Stomach (tissue), 9 donors: ENCODE data around the gene CAPN7. TPM values are rescaled to one million over a fixed set of nuclear protein-coding genes. Genes with fewer than 3 reads are reported as not detected.

Experiments
- DNase-seq, 2 donors: peaks; one replicate each; pipeline versions ENCODE4 v3.0.0 to v3.0.0-alpha.2; 2013 to 2019
- H3K27ac ChIP-seq, 5 donors: fragments of 200-600 bp in 4 of 5; sonication (generic) in 4 of 5; one replicate each; pipeline ENCODE4 v1.5.1; 2013 to 2019; ENCODE audit warnings: mild to moderate bottlenecking in 1 of 5, moderate library complexity in 1 of 5
- H3K27me3 ChIP-seq, 3 donors: fragments of 200-600 bp; sonication (generic); one replicate each; pipeline ENCODE4 v1.5.1; 2017 to 2019; ENCODE audit warnings: mixed run types in 1 of 3
- H3K36me3 ChIP-seq, 4 donors: fragments of 200-600 bp; sonication (generic); 1 replicate in 3 of 4; 2 replicates in 1 of 4; pipeline ENCODE4 v1.5.1; 2016 to 2019
- H3K4me1 ChIP-seq, 4 donors: fragments of 200-600 bp; sonication (generic); one replicate each; pipeline ENCODE4 v1.5.1; 2016 to 2019
- H3K4me3 ChIP-seq, 4 donors: fragments of 200-600 bp; sonication (generic) in 3 of 4; one replicate each; pipeline ENCODE4 v1.5.1; 2016 to 2019; ENCODE audit warnings: mild to moderate bottlenecking in 1 of 4
- H3K9me3 ChIP-seq, 4 donors: fragments of 200-600 bp; sonication (generic); one replicate each; pipeline ENCODE4 v1.5.1; 2016 to 2019
- CTCF ChIP-seq, 7 experiments: fragments of 450-650 bp in 4 of 7; fragments of 200-600 bp in 3 of 7; sonication (generic) in 3 of 7; IDR thresholded peaks; one replicate each; pipeline ENCODE4 v1.5.1; 2016 to 2019; ENCODE audit warnings: antibody characterized with exemption in 7 of 7, control low read depth in 2 of 7, mild to moderate bottlenecking in 1 of 7
- EP300 ChIP-seq: sonication (generic); formaldehyde crosslinking; IDR thresholded peaks from one replicate; pipeline ENCODE4 v1.6.1; 2017; ENCODE audit warnings: antibody characterized with exemption
- POLR2A ChIP-seq, 4 donors: fragments of 450-650 bp; IDR thresholded peaks; one replicate each; pipeline ENCODE4 v1.6.1; 2016; ENCODE audit warnings: antibody characterized with exemption in 4 of 4, control low read depth in 2 of 4, mild to moderate bottlenecking in 1 of 4, moderate library complexity in 1 of 4
- POLR2AphosphoS5 ChIP-seq, 3 donors: sonication (generic); formaldehyde crosslinking; IDR thresholded peaks; one replicate each; pipeline ENCODE4 v1.6.1; 2016; ENCODE audit warnings: antibody characterized with exemption in 3 of 3
- WGBS, 5 donors: extraction: QIAGEN DNeasy Blood & Tissue Kit in 3 of 5; methylation state at CpG; one replicate each; pipeline versions ENCODE4 v1.1.5 to v1.1.7; 2013 to 2018; 5-methylcytosine and 5-hydroxymethylcytosine counted together
- intact Hi-C: fragments of 100-400 bp; cut with DNase I; formaldehyde crosslinking; loops from one replicate; pipeline ENCODE4 v1.15.1; 2023; ENCODE audit warnings: low total_unique reads
- polyA plus RNA-seq, 3 donors: library from polyadenylated mRNA; stranded (reverse); fragments of 200-250 nt; gene quantifications; one replicate each; pipeline ENCODE4 v1.2.3, GENCODE V29; 2013
- total RNA-seq, 5 donors: library from RNA; depleted of rRNA; stranded (reverse); fragments of >200 nt; gene quantifications; one replicate each; pipeline versions ENCODE4 v1.1.0 to v1.2.3, GENCODE V29; 2014 to 2016
- donor health status: healthy with polysubstance abuse.
- donor health status: Bipolar disorder and iron deficiency.
- donor health status: healthy.

Gene CAPN7
- total and polyA plus RNA-seq, 8 donors = 7.7 to 483 (median 75.0) TPM

GRCh38 chr3:15290736-15291135 is 84.7 kb downstream of the CAPN7 start:
- no peaks in the 10 kb centered on the region for H3K9me3 ChIP-seq
- H3K4me3 ChIP-seq = no peak overlapping the region
- no peaks in the 10 kb centered on the region for H3K27me3 ChIP-seq
- peak overlapping the region in 4 of 5 donors; percentile 59 to 82 (median 76) for H3K27ac ChIP-seq
- 87 to 91% (median 89%) methylated on average over 3 of the region's 3 CpGs for WGBS, 5 donors
- TF ChIP-seq POLR2AphosphoS5 (IDR thresholded peaks at IDR 0.05) (no peak), POLR2A (IDR thresholded peaks at IDR 0.05) (no peak), CTCF (IDR thresholded peaks at IDR 0.05) (no peak), EP300 (no peak)
- no peaks in the 10 kb centered on the region for H3K36me3 ChIP-seq
- DNase-seq = no peak
- intact Hi-C loops = no loop called here
- H3K4me1 ChIP-seq = peaks cover 17 to 65% (median 29%) of the 10 kb centered on the region in 4 donors

GRCh38 chr3:15291589-15292541 is 85.8 kb downstream of the CAPN7 start:
- Histone ChIP-seq H3K4me3 (no peak overlapping the region), H3K4me1 (peaks cover 17 to 60% (median 29%) of the 10 kb centered on the region in 4 donors), H3K27me3 (no peaks in the 10 kb centered on the region), H3K36me3 (no peaks in the 10 kb centered on the region), H3K27ac (peak overlapping the region; percentile 19 to 82 (median 71)), H3K9me3 (no peaks in the 10 kb centered on the region)
- intact Hi-C loops = no loop called here
- 32 to 52% (median 42%) methylated on average over 6 of the region's 6 CpGs for WGBS, 5 donors
- DNase-seq = peak in 1 of 2 donors; percentile 64
- TF ChIP-seq POLR2AphosphoS5 (IDR thresholded peaks at IDR 0.05) = peak in 1 of 3 donors; percentile 31
- TF ChIP-seq EP300 = no peak

GRCh38 chr3:15292765-15293522 is 86.9 kb downstream of the CAPN7 start:
- 53 to 70% (median 61%) methylated on average over 13 of the region's 13 CpGs for WGBS, 5 donors
- Histone ChIP-seq H3K27ac (peak overlapping the region in 4 of 5 donors; percentile 59 to 82 (median 76)), H3K4me3 (no peak overlapping the region), H3K36me3 (no peaks in the 10 kb centered on the region), H3K27me3 (no peaks in the 10 kb centered on the region), H3K4me1 (peaks cover 17 to 50% (median 25%) of the 10 kb centered on the region in 4 donors), H3K9me3 (no peaks in the 10 kb centered on the region)
- DNase-seq = peak in 1 of 2 donors; percentile 59
- peak; percentile 17 to 73 (median 29) for TF ChIP-seq POLR2AphosphoS5 (IDR thresholded peaks at IDR 0.05)
- no peak for TF ChIP-seq CTCF (IDR thresholded peaks at IDR 0.05)
- TF ChIP-seq EP300 = peak; percentile 94
- intact Hi-C loops = no loop called here

- 75 to 90% (median 84%) methylated on average over 5 of the region's 5 CpGs for WGBS, 5 donors
- no peaks in the 10 kb centered on the region for H3K27me3 ChIP-seq
- intact Hi-C loops = no loop called here
Measured at GRCh38 chr3:15294929-15295328, 88.9 kb downstream of the CAPN7 start.

More at GRCh38 chr3:15294929-15295328, 88.9 kb downstream of the CAPN7 start:
- Histone ChIP-seq H3K27ac (peak overlapping the region in 4 of 5 donors; percentile 59 to 82 (median 76)), H3K9me3 (no peaks in the 10 kb centered on the region), H3K4me1 (peaks cover 17 to 45% (median 22%) of the 10 kb centered on the region in 4 donors), H3K36me3 (no peaks in the 10 kb centered on the region), H3K4me3 (no peak overlapping the region)
- no peak for TF ChIP-seq EP300
- TF ChIP-seq POLR2AphosphoS5 (IDR thresholded peaks at IDR 0.05) = no peak
- no peak for TF ChIP-seq POLR2A (IDR thresholded peaks at IDR 0.05)
- TF ChIP-seq CTCF (IDR thresholded peaks at IDR 0.05) = no peak
- no peak for DNase-seq
